Effector memory CD4-positive, alpha-beta T cell (primary cell): ENCODE results near the gene PAX4.

Source experiments
- DNase-seq, 3 donors: peaks; one replicate each; pipeline ENCODE4 v3.0.0-alpha.2; 2020
- H3K27ac ChIP-seq: 2 replicates; pipeline ENCODE4 v1.7.0; 2013; ENCODE audit warnings: mild to moderate bottlenecking, low read length, moderate library complexity; ENCODE audit not compliant: insufficient read depth, poor library complexity, severe bottlenecking
- H3K27me3 ChIP-seq: replicated peaks from 2 replicates; pipeline ENCODE4 v1.7.0; 2013; ENCODE audit warnings: mild to moderate bottlenecking, low read length; ENCODE audit not compliant: insufficient read depth, control insufficient read depth, poor library complexity, severe bottlenecking
- H3K36me3 ChIP-seq: 2 replicates; pipeline ENCODE4 v1.7.0; 2013; ENCODE audit warnings: mild to moderate bottlenecking, low read length, moderate library complexity; ENCODE audit not compliant: control insufficient read depth, insufficient read depth
- H3K4me1 ChIP-seq: 2 replicates; pipeline ENCODE4 v1.7.0; 2013; ENCODE audit warnings: low read length, mild to moderate bottlenecking; ENCODE audit not compliant: control insufficient read depth, insufficient read depth, poor library complexity, severe bottlenecking
- H3K4me3 ChIP-seq: 2 replicates; pipeline ENCODE4 v1.7.0; 2013; ENCODE audit warnings: low read length, low read depth, mild to moderate bottlenecking; ENCODE audit not compliant: insufficient read depth, poor library complexity, severe bottlenecking
- H3K9me3 ChIP-seq: 2 replicates; pipeline ENCODE4 v1.7.0; 2013; ENCODE audit warnings: mild to moderate bottlenecking, low read length, moderate library complexity; ENCODE audit not compliant: control insufficient read depth

Gene PAX4

GRCh38 chr7:127587663-127588018 lies 30.3 kb downstream of the PAX4 start:
- H3K9me3 ChIP-seq, result no peaks in the 10 kb centered on the region
- no peaks in the 10 kb centered on the region for H3K27me3 ChIP-seq
- peak overlapping the region; percentile 89 for H3K27ac ChIP-seq
- DNase-seq, result no peak
- H3K4me1 ChIP-seq, result peaks cover 42% of the 10 kb centered on the region
- H3K36me3 ChIP-seq, result peaks cover 21% of the 10 kb centered on the region
- H3K4me3 ChIP-seq, result peak overlapping the region; percentile 93

- Histone ChIP-seq H3K4me3 (no peak overlapping the region), H3K9me3 (no peaks in the 10 kb centered on the region), H3K4me1 (peaks cover 50% of the 10 kb centered on the region), H3K36me3 (peaks cover 27% of the 10 kb centered on the region), H3K27me3 (no peaks in the 10 kb centered on the region), H3K27ac (no peak overlapping the region)
- no peak for DNase-seq
Observed at GRCh38 chr7:127586346-127586745, 31.6 kb downstream of the PAX4 start.

- Histone ChIP-seq H3K36me3 (peaks cover 23% of the 10 kb centered on the region), H3K27me3 (no peaks in the 10 kb centered on the region), H3K4me1 (peaks cover 52% of the 10 kb centered on the region), H3K27ac (peak within 1 kb of the TSS; percentile 84), H3K9me3 (no peaks in the 10 kb centered on the region), H3K4me3 (peak within 1 kb of the TSS; percentile 94)
- DNase-seq, result peak; percentile 88 to 90 (median 90)
Observed at GRCh38 chr7:127585044-127585953, 32.6 kb downstream of the PAX4 start, which contains the start of gene GCC1. GCC1 (minus strand) TSS chr7:127585596; CDS start chr7:127585182, 414 bp downstream.

GRCh38 chr7:127584648-127585043 lies 33.3 kb downstream of the PAX4 start:
- H3K4me1 ChIP-seq, result peaks cover 52% of the 10 kb centered on the region
- H3K4me3 ChIP-seq, result peak overlapping the region; percentile 94
- no peak for DNase-seq
- H3K36me3 ChIP-seq, result peaks cover 23% of the 10 kb centered on the region
- no peaks in the 10 kb centered on the region for H3K9me3 ChIP-seq
- peak overlapping the region; percentile 84 for H3K27ac ChIP-seq
- H3K27me3 ChIP-seq, result no peaks in the 10 kb centered on the region

- Histone ChIP-seq H3K4me3 (no peak overlapping the region), H3K36me3 (peaks cover 27% of the 10 kb centered on the region), H3K27me3 (no peaks in the 10 kb centered on the region), H3K4me1 (peaks cover 37% of the 10 kb centered on the region), H3K9me3 (no peaks in the 10 kb centered on the region), H3K27ac (no peak overlapping the region)
- no peak for DNase-seq
Observed at GRCh38 chr7:127582361-127582760, 35.6 kb downstream of the PAX4 start.

- Histone ChIP-seq H3K4me3 (no peak overlapping the region), H3K27me3 (no peaks in the 10 kb centered on the region), H3K27ac (no peak overlapping the region), H3K9me3 (no peaks in the 10 kb centered on the region), H3K4me1 (peaks cover 37% of the 10 kb centered on the region), H3K36me3 (peaks cover 27% of the 10 kb centered on the region)
- DNase-seq, result no peak
Observed at GRCh38 chr7:127581716-127582115, 36.2 kb downstream of the PAX4 start.

- Histone ChIP-seq H3K36me3 (peaks cover 27% of the 10 kb centered on the region), H3K27ac (no peak overlapping the region), H3K27me3 (no peaks in the 10 kb centered on the region), H3K4me3 (no peak overlapping the region), H3K9me3 (no peaks in the 10 kb centered on the region), H3K4me1 (peaks cover 31% of the 10 kb centered on the region)
- no peak for DNase-seq
Observed at GRCh38 chr7:127580612-127581011, 37.3 kb downstream of the PAX4 start.

- Histone ChIP-seq H3K36me3 (peaks cover 27% of the 10 kb centered on the region), H3K9me3 (no peaks in the 10 kb centered on the region), H3K27ac (no peak overlapping the region), H3K4me3 (no peak overlapping the region), H3K27me3 (no peaks in the 10 kb centered on the region), H3K4me1 (peaks cover 16% of the 10 kb centered on the region)
- no peak for DNase-seq
Observed at GRCh38 chr7:127578711-127579275, 39.1 kb downstream of the PAX4 start.

GRCh38 chr7:127578036-127578684 lies 39.8 kb downstream of the PAX4 start:
- Histone ChIP-seq H3K9me3 (no peaks in the 10 kb centered on the region), H3K36me3 (peaks cover 26% of the 10 kb centered on the region), H3K4me3 (no peak overlapping the region), H3K27me3 (no peaks in the 10 kb centered on the region), H3K27ac (no peak overlapping the region), H3K4me1 (peaks cover 10% of the 10 kb centered on the region)
- DNase-seq, result no peak
